GM23248 (cell line): Measurements from ENCODE around the gene OR2AJ1.
"Not testable (repeated sequence)": the region's sequence is repeated elsewhere in the genome, so short reads cannot be mapped to it uniquely, and the experiment has no call there.

Source experiments
- EZH2 ChIP-seq: fragments of 200-600 bp; sonication (generic); IDR thresholded peaks from 2 replicates; pipeline ENCODE4 v1.6.1; 2018; ENCODE audit warnings: antibody characterized with exemption, mild to moderate bottlenecking; ENCODE audit not compliant: insufficient read depth, poor library complexity, severe bottlenecking
- EZH2phosphoT487 ChIP-seq: fragments of 200-600 bp; sonication (generic); IDR thresholded peaks from 2 replicates; pipeline ENCODE4 v1.6.1; 2018; ENCODE audit warnings: antibody characterized with exemption, moderate library complexity, mild to moderate bottlenecking, low read depth; ENCODE audit not compliant: insufficient read depth

GRCh38 chr1:247936965-247937734, 12.5 kb downstream of the OR2AJ1 start:
- TF ChIP-seq EZH2, EZH2phosphoT487: not testable (repeated sequence)
